Activated CD8-positive, alpha-beta memory T cell treated with anti-CD3 and anti-CD28 coated beads for 24 hours (primary cell): ENCODE results near the gene SYNJ1.

ENCODE experiments used
- DNase-seq: peaks from one replicate; pipeline ENCODE4 v3.0.0-alpha.2; 2020

SYNJ1 gene

GRCh38 chr21:32608851-32609250 lies 119.0 kb downstream of the SYNJ1 start:
- DNase-seq = no peak

DNA sequence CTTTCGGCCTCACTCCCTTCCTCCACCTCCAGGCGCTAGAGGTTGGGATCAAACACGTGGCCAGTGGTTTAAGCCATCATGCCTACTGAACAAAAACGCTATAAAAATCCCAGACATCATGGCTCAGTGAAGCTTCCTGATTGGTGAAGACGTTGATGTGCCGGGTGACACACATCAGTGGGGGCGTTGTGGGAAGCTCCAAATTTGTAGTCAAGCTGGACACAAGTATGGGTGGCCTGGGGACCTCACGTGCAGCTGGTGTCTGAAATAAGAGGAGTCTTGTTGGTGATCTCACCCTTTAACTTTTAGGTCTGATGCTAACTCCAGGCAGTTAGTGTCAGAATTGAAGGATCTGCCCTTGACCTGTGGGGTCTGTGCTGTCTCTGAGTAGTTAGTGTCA lies 122.3 kb downstream of the SYNJ1 start:
- DNase-seq = no peak

- DNase-seq = no peak
These were observed 123.3 kb downstream of the SYNJ1 start for GRCh38 chr21:32604464-32604863.

DNA sequence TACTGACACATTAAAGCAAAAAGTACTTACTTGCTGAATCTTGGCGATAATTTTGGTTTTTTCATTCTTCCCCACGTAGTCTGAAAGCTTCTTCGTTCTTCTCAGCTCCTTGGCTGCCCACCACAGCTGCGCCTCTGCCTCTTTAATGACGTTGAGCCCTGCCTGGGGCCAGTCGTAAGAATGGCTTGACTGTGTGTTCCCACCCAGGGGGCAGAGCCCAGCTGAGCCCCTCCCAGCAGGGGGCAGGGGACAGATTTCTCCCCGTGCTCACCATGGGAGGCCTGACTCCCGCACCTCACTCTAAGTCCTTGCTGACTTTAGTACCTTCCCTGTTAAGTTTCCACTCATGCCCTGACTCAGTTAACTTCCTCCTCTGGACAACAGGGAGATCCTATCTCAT lies 124.7 kb downstream of the SYNJ1 start:
- DNase-seq = no peak

DNA sequence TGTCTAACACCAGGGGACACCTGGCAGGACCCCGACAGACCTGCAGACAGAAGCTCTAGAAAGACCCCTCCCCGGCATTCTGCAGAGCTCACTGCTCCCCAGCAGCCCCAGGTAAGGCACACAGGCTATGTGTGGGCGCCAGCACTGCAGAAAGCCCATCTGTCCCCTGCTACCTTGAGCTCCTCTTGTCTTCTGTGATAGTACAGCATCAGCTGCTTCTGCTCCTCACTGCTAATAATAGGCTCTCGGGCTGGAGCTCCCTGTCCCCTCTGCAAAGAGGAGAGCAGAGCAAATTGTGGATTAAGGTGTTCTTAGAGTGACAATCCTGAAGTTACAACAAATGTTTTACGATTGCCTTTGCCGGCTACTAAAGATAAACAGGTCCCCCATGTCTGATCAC lies 125.7 kb downstream of the SYNJ1 start:
- no peak for DNase-seq

GRCh38 chr21:32599526-32599925 lies 128.3 kb downstream of the SYNJ1 start:
- DNase-seq = no peak

- no peak for DNase-seq
These were observed 128.7 kb downstream of the SYNJ1 start for GRCh38 chr21:32599091-32599490.

DNA sequence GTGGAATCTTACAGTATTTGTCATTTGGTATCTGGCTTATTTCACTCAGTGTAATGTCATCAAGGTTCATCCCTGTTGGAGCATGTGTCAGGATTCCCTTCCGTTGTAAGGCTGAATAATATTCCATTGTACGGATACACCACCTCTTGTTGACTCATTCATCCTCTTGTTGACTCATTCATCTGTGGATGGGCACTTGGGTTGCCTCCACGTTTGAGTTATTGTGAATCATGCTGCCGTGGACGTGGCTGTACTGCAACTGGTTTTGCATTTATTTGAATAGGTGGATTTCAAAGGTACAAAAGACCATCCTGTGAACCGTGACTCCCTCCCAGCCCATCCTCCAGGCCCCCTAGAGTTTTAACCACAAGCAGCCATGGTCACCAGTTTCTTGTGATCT lies 130.6 kb downstream of the SYNJ1 start:
- no peak for DNase-seq

- DNase-seq = no peak
These were observed 132.4 kb downstream of the SYNJ1 start for GRCh38 chr21:32595431-32595830.

DNA sequence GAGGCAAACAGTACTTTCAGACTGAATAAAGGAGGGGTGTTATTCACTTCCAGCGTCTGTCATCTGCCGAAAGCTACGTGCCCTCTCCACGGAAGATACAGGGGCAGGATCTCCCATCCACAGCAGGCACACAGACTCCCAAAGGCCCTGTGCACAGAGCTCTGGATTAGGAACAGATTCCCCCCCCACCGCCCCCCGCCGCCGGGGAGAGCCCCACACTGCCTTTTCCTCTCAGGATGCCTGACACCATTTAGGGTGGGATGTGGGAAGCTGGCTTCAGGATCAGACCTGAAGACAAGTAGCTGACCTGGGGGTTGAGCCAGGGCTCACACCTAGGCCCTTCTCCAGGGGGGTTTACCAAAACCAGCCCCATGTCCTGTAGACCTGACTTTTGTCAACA lies 134.1 kb downstream of the SYNJ1 start:
- no peak for DNase-seq

DNA sequence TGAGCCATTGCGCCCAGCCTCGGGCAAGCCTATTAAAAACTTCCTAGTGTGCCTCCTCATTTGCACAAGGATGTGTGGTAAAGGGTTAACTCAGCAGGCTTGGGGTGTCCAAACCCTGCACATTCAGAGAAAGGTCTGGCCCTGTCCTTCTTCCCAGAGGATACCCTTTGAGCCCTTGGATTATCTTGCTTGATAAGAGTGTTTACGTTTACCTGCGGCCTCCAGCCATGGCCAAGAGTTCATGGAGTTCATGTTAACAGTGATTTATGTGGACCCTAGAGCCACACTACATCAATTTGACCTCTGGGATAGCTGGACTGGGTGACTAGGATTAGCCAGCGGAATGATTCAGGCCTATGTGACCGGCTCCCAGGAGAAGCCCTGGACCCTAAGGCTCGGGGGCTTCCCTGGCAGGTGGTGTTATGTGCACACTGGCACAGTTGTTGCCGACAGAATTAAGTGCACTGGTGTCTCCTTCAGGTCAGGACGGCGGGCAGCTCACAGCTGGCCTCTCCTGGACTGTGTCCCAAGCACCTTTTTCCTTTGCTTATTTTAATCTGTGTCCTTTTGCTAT lies 134.8 kb downstream of the SYNJ1 start:
- no peak for DNase-seq

DNA sequence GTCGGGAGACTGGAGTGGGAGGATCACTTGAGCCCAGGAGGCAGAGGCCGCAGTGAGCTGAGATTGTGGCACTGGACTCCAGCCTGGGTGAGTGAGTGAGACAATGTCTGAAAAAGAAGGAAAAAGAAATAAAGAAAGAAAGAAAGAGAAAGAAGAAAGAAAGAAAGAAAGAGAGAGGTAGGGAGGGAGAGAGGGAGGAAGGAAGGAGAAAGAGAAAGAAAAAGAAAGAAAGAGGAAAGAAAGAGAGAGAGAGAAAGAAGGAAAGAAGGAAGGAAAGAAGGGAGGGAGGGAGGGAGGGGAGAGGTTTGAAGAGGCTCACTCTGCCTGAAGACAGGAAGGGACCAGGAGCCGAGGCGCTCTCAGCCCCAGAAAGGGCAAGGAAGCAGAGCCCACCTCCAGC lies 137.7 kb downstream of the SYNJ1 start:
- no peak for DNase-seq

GRCh38 chr21:32587651-32588050 lies 140.2 kb downstream of the SYNJ1 start:
- DNase-seq = no peak

DNA sequence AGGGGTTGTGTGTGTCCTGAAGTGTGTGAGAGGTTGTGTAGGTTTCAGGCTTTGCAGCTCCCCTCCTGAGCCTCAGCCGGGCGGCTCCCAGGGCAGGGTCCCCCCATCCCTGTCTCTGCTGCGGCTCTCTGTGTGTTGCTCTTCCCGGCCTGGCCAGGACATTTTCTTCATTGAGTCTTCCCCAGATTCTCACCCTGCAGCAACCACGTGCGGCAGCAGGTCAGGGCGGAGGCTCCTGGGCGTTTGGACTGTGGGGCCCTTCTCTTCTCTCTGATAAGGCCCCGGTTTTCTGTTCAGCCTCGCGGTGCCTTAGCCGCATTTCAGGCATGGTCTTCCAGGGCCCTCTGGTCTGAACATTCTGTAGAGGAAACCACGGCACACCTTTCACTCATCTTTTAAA lies 140.7 kb downstream of the SYNJ1 start:
- no peak for DNase-seq

DNA sequence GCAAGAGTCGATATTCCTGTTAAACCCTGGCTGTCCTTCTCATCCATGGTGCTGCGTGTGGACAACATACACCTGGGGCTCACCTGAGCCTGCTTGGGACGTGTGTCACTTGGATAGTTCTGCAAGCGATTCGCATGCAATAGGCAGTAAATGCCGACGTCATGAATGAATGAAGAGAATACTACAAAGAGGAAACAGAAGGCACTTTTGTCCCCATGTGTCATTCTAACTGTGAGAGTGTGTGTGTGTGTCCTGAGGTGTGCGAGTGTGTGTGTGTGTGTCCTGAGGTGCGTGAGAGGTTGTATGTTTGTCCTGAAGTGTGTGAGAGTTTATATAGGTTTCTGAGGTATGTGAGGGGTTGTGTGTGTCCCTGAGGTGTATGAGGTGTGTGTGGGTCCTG lies 141.8 kb downstream of the SYNJ1 start:
- no peak for DNase-seq

DNA sequence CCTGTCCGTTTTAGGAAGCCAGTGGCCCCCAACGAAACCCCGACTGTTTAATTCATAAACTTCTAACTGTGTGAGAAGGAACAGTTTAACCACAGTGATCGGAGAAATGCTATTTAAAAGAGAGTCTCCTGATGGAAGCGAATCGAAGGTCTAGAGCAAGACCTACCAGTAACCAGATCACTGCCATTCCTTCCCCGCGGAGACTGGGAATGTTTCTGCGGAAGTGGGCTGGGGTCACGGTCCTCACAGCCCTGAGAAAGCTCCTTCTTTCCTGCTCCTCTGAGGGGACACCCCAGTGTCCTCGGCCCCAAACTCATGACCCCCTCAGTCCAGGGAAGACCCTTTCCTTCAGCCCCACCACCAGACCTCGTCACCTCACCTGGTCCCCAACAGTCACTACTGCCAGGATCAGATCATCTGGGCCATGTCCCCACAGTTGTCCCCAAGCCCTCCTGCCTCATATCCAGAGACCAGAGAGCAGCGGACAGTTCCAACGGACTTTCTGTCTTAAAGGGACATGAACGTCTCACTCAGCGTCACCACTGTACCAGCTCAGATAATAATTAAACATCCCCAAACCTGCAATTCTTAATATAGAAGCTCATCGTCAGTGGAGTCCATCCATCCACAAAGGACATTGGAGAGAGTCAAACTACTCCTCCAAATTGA lies 142.6 kb downstream of the SYNJ1 start, which contains the start of gene TCP10L:
Gene TCP10L (minus strand): TSS at position 482 of the 669 bp plus-strand sequence. CDS start 1,219 bp downstream, outside the sequence.
- peak; percentile 26 for DNase-seq

DNA sequence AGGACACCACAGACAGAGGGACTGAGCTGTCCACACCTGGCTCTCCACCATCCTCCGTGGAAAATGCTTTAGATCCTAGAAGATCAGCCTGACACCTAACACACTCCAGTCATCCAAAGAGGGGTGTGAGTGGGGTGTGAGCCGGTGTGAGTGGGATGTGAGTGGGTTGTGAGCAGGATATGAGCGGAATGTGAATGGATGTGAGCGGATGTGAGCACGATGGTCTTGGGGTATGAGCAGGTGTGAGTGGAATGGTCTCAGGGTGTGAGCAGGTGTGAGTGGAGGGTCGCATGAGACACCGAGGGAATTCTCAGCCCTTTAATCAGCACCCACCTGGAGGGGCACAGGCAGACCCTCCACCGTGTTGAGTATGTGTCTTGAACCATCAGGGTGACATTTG lies 143.3 kb downstream of the SYNJ1 start:
- DNase-seq = no peak

DNA sequence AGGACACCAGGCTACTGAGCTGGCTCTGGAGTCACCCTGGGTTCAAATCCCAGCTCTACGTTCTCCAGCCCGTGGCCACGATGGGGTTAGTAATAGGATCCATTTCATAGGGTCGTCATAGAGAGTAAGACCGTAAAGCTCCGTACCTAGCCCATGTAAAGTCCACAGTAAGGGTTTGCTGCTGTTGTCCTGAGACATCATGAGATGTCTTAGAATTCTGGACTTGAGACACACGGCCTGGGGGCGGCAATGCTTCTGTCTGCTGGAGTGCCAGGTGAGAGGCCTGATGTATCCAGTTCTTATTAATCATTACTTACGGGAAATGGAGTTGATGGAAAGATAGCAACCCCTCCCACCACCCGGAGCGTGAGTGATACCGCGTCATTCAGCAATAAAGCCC lies 146.1 kb downstream of the SYNJ1 start:
- peak; percentile 9 for DNase-seq

DNA sequence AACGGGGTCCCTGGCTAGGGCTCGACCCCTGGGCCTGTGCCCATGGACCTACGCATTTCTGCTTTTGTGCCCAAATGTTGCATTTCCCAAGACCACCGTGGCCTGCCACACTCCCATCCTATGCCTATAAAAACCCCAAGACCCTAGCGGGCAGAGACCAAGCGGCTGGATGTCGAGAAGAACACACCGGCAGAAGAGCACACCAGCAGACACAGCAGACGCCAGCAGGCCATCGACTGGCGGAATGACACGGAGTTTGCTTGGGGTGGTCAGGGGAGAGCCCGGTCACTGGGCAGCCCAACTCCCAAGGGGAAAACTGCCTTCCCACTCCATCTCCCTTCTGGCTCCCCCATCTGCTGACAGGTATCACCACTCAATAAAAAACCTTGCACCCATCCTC lies 146.9 kb downstream of the SYNJ1 start:
- peak; percentile 28 for DNase-seq
